ENCODE data around the gene NPL. TPM values are rescaled to one million over a fixed set of nuclear protein-coding genes. Genes with fewer than 3 reads are reported as not detected.

NPL gene
- total RNA-seq, 2 donors from 2014 or later: 5.8 to 8.7 TPM

DNA sequence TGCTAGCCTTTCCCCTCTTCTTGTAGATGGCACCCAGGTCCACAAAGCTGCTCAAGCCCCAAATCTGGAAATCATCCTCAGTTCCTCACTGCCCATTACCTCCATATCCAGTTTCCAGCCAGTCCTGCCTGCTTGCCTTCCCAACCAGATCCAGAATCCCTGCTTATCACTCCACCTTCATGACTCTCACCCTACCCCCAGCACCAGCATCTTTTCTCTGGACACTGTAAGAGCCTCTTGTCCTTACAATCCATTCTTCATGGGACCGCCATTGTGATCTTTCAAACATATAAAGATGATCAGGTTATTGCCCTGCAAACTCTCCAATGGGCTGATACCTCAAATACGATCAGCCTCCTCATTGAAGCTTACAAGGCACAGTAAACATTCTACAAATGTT is 23.5 kb upstream of the NPL start:
- Mint-ChIP-seq H3K4me1 (peaks cover 12% of the 10 kb centered on the region), H3K9me3 (peaks cover 9% of the 10 kb centered on the region), H3K27me3 (ENCODE audit: insufficient read depth) (peaks cover 5% of the 10 kb centered on the region), H3K36me3 (ENCODE audit: low read depth) (no peaks in the 10 kb centered on the region), H3K4me3 (no peak overlapping the region), H3K27ac (no peak overlapping the region)
- Histone ChIP-seq H3K4me3 (ENCODE audit: low read length) (no peak overlapping the region), H3K36me3 (ENCODE audit: control insufficient read depth, insufficient read depth, low read length) (no peaks in the 10 kb centered on the region), H3K9me3 (ENCODE audit: control insufficient read depth, low read length) (peaks cover 13% of the 10 kb centered on the region), H3K27me3 (ENCODE audit: control insufficient read depth, insufficient read depth, low read length, poor library complexity, severe bottlenecking) (no peaks in the 10 kb centered on the region), H3K9ac (ENCODE audit: extremely low read depth, low read length, poor library complexity, severe bottlenecking) (no peak overlapping the region), H3K4me1 (ENCODE audit: control insufficient read depth, insufficient read depth, low read length) (no peaks in the 10 kb centered on the region), H3K27ac (ENCODE audit: low read depth, low read length) (no peak overlapping the region)
- TF ChIP-seq, protein P1, sequence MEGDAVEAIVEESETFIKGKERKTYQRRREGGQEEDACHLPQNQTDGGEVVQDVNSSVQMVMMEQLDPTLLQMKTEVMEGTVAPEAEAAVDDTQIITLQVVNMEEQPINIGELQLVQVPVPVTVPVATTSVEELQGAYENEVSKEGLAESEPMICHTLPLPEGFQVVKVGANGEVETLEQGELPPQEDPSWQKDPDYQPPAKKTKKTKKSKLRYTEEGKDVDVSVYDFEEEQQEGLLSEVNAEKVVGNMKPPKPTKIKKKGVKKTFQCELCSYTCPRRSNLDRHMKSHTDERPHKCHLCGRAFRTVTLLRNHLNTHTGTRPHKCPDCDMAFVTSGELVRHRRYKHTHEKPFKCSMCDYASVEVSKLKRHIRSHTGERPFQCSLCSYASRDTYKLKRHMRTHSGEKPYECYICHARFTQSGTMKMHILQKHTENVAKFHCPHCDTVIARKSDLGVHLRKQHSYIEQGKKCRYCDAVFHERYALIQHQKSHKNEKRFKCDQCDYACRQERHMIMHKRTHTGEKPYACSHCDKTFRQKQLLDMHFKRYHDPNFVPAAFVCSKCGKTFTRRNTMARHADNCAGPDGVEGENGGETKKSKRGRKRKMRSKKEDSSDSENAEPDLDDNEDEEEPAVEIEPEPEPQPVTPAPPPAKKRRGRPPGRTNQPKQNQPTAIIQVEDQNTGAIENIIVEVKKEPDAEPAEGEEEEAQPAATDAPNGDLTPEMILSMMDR (conservative IDR thresholded peaks at IDR 0.05): no peak
- 88 to 100% methylated on average over 1 to 2 of the region's 2 CpGs for WGBS, 2 experiments (ENCODE audit: insufficient coverage in 1 of 2, insufficient read length in 1 of 2)
- DNase-seq: no peak

DNA sequence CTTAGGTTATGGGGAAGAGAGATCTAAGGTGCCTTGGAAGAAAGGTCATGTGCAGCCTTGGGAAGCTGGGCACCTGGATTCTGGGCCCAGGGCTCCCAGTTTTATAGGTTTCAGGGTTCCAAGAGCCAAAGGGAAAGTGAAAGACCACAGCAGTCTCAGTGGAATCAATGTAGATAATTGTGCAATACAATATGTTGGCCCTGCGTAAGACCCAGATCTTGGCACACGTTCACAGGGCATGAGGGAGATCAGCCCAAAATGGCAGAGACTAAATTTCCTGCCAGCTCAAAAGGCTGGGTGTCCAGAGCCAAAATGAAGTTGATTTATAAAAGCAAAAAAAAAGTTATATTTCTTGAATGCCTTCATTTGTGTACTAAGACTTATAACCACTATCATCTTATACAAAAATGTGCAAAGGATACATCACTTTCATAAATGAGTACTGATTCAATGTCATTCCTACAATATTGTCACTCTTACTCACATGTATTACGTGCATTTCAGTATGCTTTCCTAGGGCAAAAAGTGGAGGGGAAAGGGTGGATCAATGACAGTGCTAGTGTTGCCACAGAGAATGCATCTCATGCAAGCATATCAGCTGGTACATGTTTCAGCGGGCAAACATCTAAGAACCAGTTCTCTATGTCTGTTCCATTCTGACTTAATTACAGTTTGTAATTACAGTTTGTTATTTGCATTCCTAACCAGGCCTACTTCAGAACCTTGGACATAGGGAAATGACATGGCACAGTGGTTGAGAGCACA is 22.5 kb upstream of the NPL start:
- Mint-ChIP-seq H3K4me3 (no peak overlapping the region), H3K27ac (no peak overlapping the region), H3K36me3 (ENCODE audit: low read depth) (no peaks in the 10 kb centered on the region), H3K27me3 (ENCODE audit: insufficient read depth) (peaks cover 5% of the 10 kb centered on the region), H3K9me3 (no peaks in the 10 kb centered on the region), H3K4me1 (peaks cover 16% of the 10 kb centered on the region)
- no peaks in the 10 kb centered on the region for H3K27me3 ChIP-seq (ENCODE audit: control insufficient read depth, insufficient read depth, low read length, poor library complexity, severe bottlenecking)
- TF ChIP-seq, protein P1 (conservative IDR thresholded peaks at IDR 0.05): no peak
- H3K4me3 ChIP-seq (ENCODE audit: low read length): no peak overlapping the region
- H3K4me1 ChIP-seq (ENCODE audit: control insufficient read depth, insufficient read depth, low read length): no peaks in the 10 kb centered on the region
- no peaks in the 10 kb centered on the region for H3K36me3 ChIP-seq (ENCODE audit: control insufficient read depth, insufficient read depth, low read length)
- WGBS, 2 experiments (ENCODE audit: insufficient coverage in 1 of 2, insufficient read length in 1 of 2): 93 to 94% methylated on average over 2 to 4 of the region's 4 CpGs
- H3K9me3 ChIP-seq (ENCODE audit: control insufficient read depth, low read length): peaks cover 2% of the 10 kb centered on the region
- no peak for DNase-seq
- H3K27ac ChIP-seq (ENCODE audit: low read depth, low read length): no peak overlapping the region
- H3K9ac ChIP-seq (ENCODE audit: extremely low read depth, low read length, poor library complexity, severe bottlenecking): no peak overlapping the region

DNA sequence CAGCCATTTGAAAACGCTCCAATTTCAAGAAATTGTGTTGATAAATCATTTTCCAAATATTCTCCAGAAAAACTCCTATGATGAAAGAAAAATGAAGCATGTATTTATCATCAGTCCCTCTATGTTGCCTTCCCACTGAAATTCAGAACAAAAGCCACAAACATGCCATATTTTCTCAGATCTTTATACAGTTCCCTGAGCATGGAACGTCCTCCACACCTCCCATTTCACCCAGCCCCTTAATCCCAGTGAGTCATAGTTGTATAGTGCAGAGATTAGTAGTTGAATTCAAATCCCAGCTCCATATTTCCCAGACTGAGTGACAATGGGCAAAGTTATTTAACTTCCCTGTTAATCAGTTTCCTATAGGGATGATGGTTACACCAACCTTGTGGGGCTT is 20.6 kb upstream of the NPL start:
- Histone ChIP-seq H3K9me3 (ENCODE audit: control insufficient read depth, low read length) (no peaks in the 10 kb centered on the region), H3K9ac (ENCODE audit: extremely low read depth, low read length, poor library complexity, severe bottlenecking) (no peak overlapping the region), H3K4me3 (ENCODE audit: low read length) (no peak overlapping the region), H3K27me3 (ENCODE audit: control insufficient read depth, insufficient read depth, low read length, poor library complexity, severe bottlenecking) (no peaks in the 10 kb centered on the region), H3K4me1 (ENCODE audit: control insufficient read depth, insufficient read depth, low read length) (no peaks in the 10 kb centered on the region), H3K36me3 (ENCODE audit: control insufficient read depth, insufficient read depth, low read length) (no peaks in the 10 kb centered on the region), H3K27ac (ENCODE audit: low read depth, low read length) (no peak overlapping the region)
- Mint-ChIP-seq H3K27me3 (ENCODE audit: insufficient read depth) (peaks cover 6% of the 10 kb centered on the region), H3K4me1 (peaks cover 16% of the 10 kb centered on the region), H3K9me3 (no peaks in the 10 kb centered on the region), H3K27ac (no peak overlapping the region), H3K4me3 (no peak overlapping the region), H3K36me3 (ENCODE audit: low read depth) (no peaks in the 10 kb centered on the region)
- no peak for DNase-seq
- TF ChIP-seq, protein P1 (conservative IDR thresholded peaks at IDR 0.05): no peak
- 89% methylated on average over 2 of the region's 2 CpGs; no CpG with 5 or more reads in 1 of the 2 experiments for WGBS, 2 experiments (ENCODE audit: insufficient coverage in 1 of 2, insufficient read length in 1 of 2)
